ENCODE data around the gene MICU1.
A peak's percentile ranks its signal among the peaks of the same experiment; 100 is the strongest.

The MICU1 gene

GRCh38 chr10:72379776-72380175 is 246.1 kb downstream of the MICU1 start:
- no peaks in the 10 kb centered on the region for H3K4me1 ChIP-seq (ENCODE audit: control insufficient read depth, insufficient read depth, low read length, unreplicated experiment)
- no peaks in the 10 kb centered on the region for H3K36me3 ChIP-seq (ENCODE audit: insufficient read depth, low read length)
- H2AFZ ChIP-seq (ENCODE audit: low read length, unreplicated experiment): no peak overlapping the region
- no peaks in the 10 kb centered on the region for H3K27me3 ChIP-seq (ENCODE audit: insufficient read depth, low read length)
- no peaks in the 10 kb centered on the region for H3K79me2 ChIP-seq (ENCODE audit: control insufficient read depth, insufficient read depth, low read length, unreplicated experiment)
- no peak overlapping the region for H3K4me3 ChIP-seq (ENCODE audit: low read depth, low read length)
- no peak overlapping the region for H3K27ac ChIP-seq (ENCODE audit: low read depth, low read length)

GRCh38 chr10:72379062-72379461 is 246.8 kb downstream of the MICU1 start:
- no peak overlapping the region for H3K4me3 ChIP-seq (ENCODE audit: low read depth, low read length)
- H3K79me2 ChIP-seq (ENCODE audit: control insufficient read depth, insufficient read depth, low read length, unreplicated experiment): no peaks in the 10 kb centered on the region
- no peak overlapping the region for H3K27ac ChIP-seq (ENCODE audit: low read depth, low read length)
- no peaks in the 10 kb centered on the region for H3K4me1 ChIP-seq (ENCODE audit: control insufficient read depth, insufficient read depth, low read length, unreplicated experiment)
- no peaks in the 10 kb centered on the region for H3K27me3 ChIP-seq (ENCODE audit: insufficient read depth, low read length)
- no peaks in the 10 kb centered on the region for H3K36me3 ChIP-seq (ENCODE audit: insufficient read depth, low read length)
- no peak overlapping the region for H2AFZ ChIP-seq (ENCODE audit: low read length, unreplicated experiment)

GRCh38 chr10:72375585-72375984 is 250.3 kb downstream of the MICU1 start:
- Histone ChIP-seq H3K4me3 (ENCODE audit: low read depth, low read length) (no peak overlapping the region), H3K79me2 (ENCODE audit: control insufficient read depth, insufficient read depth, low read length, unreplicated experiment) (no peaks in the 10 kb centered on the region), H2AFZ (ENCODE audit: low read length, unreplicated experiment) (no peak overlapping the region), H3K27me3 (ENCODE audit: insufficient read depth, low read length) (no peaks in the 10 kb centered on the region), H3K36me3 (ENCODE audit: insufficient read depth, low read length) (no peaks in the 10 kb centered on the region), H3K27ac (ENCODE audit: low read depth, low read length) (no peak overlapping the region), H3K4me1 (ENCODE audit: control insufficient read depth, insufficient read depth, low read length, unreplicated experiment) (no peaks in the 10 kb centered on the region)

GRCh38 chr10:72375173-72375572 is 250.7 kb downstream of the MICU1 start:
- H3K36me3 ChIP-seq (ENCODE audit: insufficient read depth, low read length): no peaks in the 10 kb centered on the region
- no peak overlapping the region for H3K4me3 ChIP-seq (ENCODE audit: low read depth, low read length)
- H3K27ac ChIP-seq (ENCODE audit: low read depth, low read length): no peak overlapping the region
- H2AFZ ChIP-seq (ENCODE audit: low read length, unreplicated experiment): no peak overlapping the region
- no peaks in the 10 kb centered on the region for H3K79me2 ChIP-seq (ENCODE audit: control insufficient read depth, insufficient read depth, low read length, unreplicated experiment)
- H3K27me3 ChIP-seq (ENCODE audit: insufficient read depth, low read length): no peaks in the 10 kb centered on the region
- no peaks in the 10 kb centered on the region for H3K4me1 ChIP-seq (ENCODE audit: control insufficient read depth, insufficient read depth, low read length, unreplicated experiment)

- H3K36me3 ChIP-seq (ENCODE audit: insufficient read depth, low read length): no peaks in the 10 kb centered on the region
- no peak overlapping the region for H3K4me3 ChIP-seq (ENCODE audit: low read depth, low read length)
- H3K27me3 ChIP-seq (ENCODE audit: insufficient read depth, low read length): no peaks in the 10 kb centered on the region
- H2AFZ ChIP-seq (ENCODE audit: low read length, unreplicated experiment): no peak overlapping the region
- no peak overlapping the region for H3K27ac ChIP-seq (ENCODE audit: low read depth, low read length)
- H3K79me2 ChIP-seq (ENCODE audit: control insufficient read depth, insufficient read depth, low read length, unreplicated experiment): no peaks in the 10 kb centered on the region
- peaks cover 18% of the 10 kb centered on the region for H3K4me1 ChIP-seq (ENCODE audit: control insufficient read depth, insufficient read depth, low read length, unreplicated experiment)
These were observed 255.6 kb downstream of the MICU1 start for GRCh38 chr10:72370201-72370722.

GRCh38 chr10:72367301-72367960 is 258.4 kb downstream of the MICU1 start:
- Histone ChIP-seq H3K4me1 (ENCODE audit: control insufficient read depth, insufficient read depth, low read length, unreplicated experiment) (peaks cover 33% of the 10 kb centered on the region), H3K79me2 (ENCODE audit: control insufficient read depth, insufficient read depth, low read length, unreplicated experiment) (no peaks in the 10 kb centered on the region), H3K4me3 (ENCODE audit: low read depth, low read length) (no peak overlapping the region), H3K27me3 (ENCODE audit: insufficient read depth, low read length) (no peaks in the 10 kb centered on the region), H2AFZ (ENCODE audit: low read length, unreplicated experiment) (no peak overlapping the region), H3K27ac (ENCODE audit: low read depth, low read length) (peak overlapping the region; percentile 76), H3K36me3 (ENCODE audit: insufficient read depth, low read length) (no peaks in the 10 kb centered on the region)

- H3K4me3 ChIP-seq (ENCODE audit: low read depth, low read length): no peak overlapping the region
- H3K36me3 ChIP-seq (ENCODE audit: insufficient read depth, low read length): no peaks in the 10 kb centered on the region
- H2AFZ ChIP-seq (ENCODE audit: low read length, unreplicated experiment): no peak overlapping the region
- no peaks in the 10 kb centered on the region for H3K27me3 ChIP-seq (ENCODE audit: insufficient read depth, low read length)
- no peaks in the 10 kb centered on the region for H3K79me2 ChIP-seq (ENCODE audit: control insufficient read depth, insufficient read depth, low read length, unreplicated experiment)
- H3K4me1 ChIP-seq (ENCODE audit: control insufficient read depth, insufficient read depth, low read length, unreplicated experiment): peaks cover 33% of the 10 kb centered on the region
- H3K27ac ChIP-seq (ENCODE audit: low read depth, low read length): no peak overlapping the region
These were observed 260.6 kb downstream of the MICU1 start for GRCh38 chr10:72365106-72365895.

GRCh38 chr10:72364239-72364777 is 261.6 kb downstream of the MICU1 start:
- Histone ChIP-seq H2AFZ (ENCODE audit: low read length, unreplicated experiment) (peak overlapping the region; percentile 4), H3K4me1 (ENCODE audit: control insufficient read depth, insufficient read depth, low read length, unreplicated experiment) (peaks cover 33% of the 10 kb centered on the region), H3K4me3 (ENCODE audit: low read depth, low read length) (0 out of 2 replicates have a peak overlapping the region, but pooled peaks have one; percentile 20), H3K36me3 (ENCODE audit: insufficient read depth, low read length) (no peaks in the 10 kb centered on the region), H3K27me3 (ENCODE audit: insufficient read depth, low read length) (no peaks in the 10 kb centered on the region), H3K27ac (ENCODE audit: low read depth, low read length) (peak overlapping the region; percentile 85), H3K79me2 (ENCODE audit: control insufficient read depth, insufficient read depth, low read length, unreplicated experiment) (no peaks in the 10 kb centered on the region)

- no peak overlapping the region for H3K27ac ChIP-seq (ENCODE audit: low read depth, low read length)
- H3K36me3 ChIP-seq (ENCODE audit: insufficient read depth, low read length): no peaks in the 10 kb centered on the region
- no peak overlapping the region for H2AFZ ChIP-seq (ENCODE audit: low read length, unreplicated experiment)
- H3K27me3 ChIP-seq (ENCODE audit: insufficient read depth, low read length): no peaks in the 10 kb centered on the region
- peaks cover 15% of the 10 kb centered on the region for H3K4me1 ChIP-seq (ENCODE audit: control insufficient read depth, insufficient read depth, low read length, unreplicated experiment)
- no peak overlapping the region for H3K4me3 ChIP-seq (ENCODE audit: low read depth, low read length)
- peaks cover 21% of the 10 kb centered on the region for H3K79me2 ChIP-seq (ENCODE audit: control insufficient read depth, insufficient read depth, low read length, unreplicated experiment)
These were observed 268.9 kb downstream of the MICU1 start for GRCh38 chr10:72356987-72357386.

- no peak overlapping the region for H2AFZ ChIP-seq (ENCODE audit: low read length, unreplicated experiment)
- no peak overlapping the region for H3K27ac ChIP-seq (ENCODE audit: low read depth, low read length)
- peaks cover 30% of the 10 kb centered on the region for H3K79me2 ChIP-seq (ENCODE audit: control insufficient read depth, insufficient read depth, low read length, unreplicated experiment)
- no peaks in the 10 kb centered on the region for H3K27me3 ChIP-seq (ENCODE audit: insufficient read depth, low read length)
- H3K36me3 ChIP-seq (ENCODE audit: insufficient read depth, low read length): no peaks in the 10 kb centered on the region
- H3K4me3 ChIP-seq (ENCODE audit: low read depth, low read length): no peak overlapping the region
- H3K4me1 ChIP-seq (ENCODE audit: control insufficient read depth, insufficient read depth, low read length, unreplicated experiment): peaks cover 15% of the 10 kb centered on the region
These were observed 269.8 kb downstream of the MICU1 start for GRCh38 chr10:72356115-72356514.

Data from ACC112 (cell line).